HepG2 (cell line): ENCODE measurements around the gene OPRL1. TPM values are rescaled to one million over a fixed set of nuclear protein-coding genes. Genes with fewer than 3 reads are reported as not detected.

Source experiments
- AGO1 ChIP-seq: fragments of 200-400 bp; formaldehyde crosslinking; IDR thresholded peaks from 2 replicates; pipeline ENCODE4 v1.6.1; 2017; ENCODE audit warnings: mild to moderate bottlenecking, low read depth, low read length, moderate library complexity; ENCODE audit not compliant: poor library complexity, severe bottlenecking
- AKNA ChIP-seq: sonication (generic); formaldehyde crosslinking; IDR thresholded peaks from 2 replicates; pipeline ENCODE4 v1.4.0; 2020; ENCODE audit warnings: missing genetic modification reagents, borderline replicate concordance
- ATAD3A ChIP-seq: sonication (generic); formaldehyde crosslinking; IDR thresholded peaks from 2 replicates; pipeline ENCODE4 v1.4.0; 2020; ENCODE audit warnings: missing genetic modification reagents
- E2F5 ChIP-seq: sonication (generic); formaldehyde crosslinking; conservative IDR thresholded peaks from 2 replicates; pipeline ENCODE4 v1.4.0; 2020; ENCODE audit warnings: missing genetic modification reagents
- FOSL1 ChIP-seq: sonication (generic); formaldehyde crosslinking; IDR thresholded peaks from 2 replicates; pipeline ENCODE4 v1.9.0; 2021; ENCODE audit warnings: missing genetic modification reagents, borderline replicate concordance
- FOXJ3 ChIP-seq: sonication (generic); formaldehyde crosslinking; IDR thresholded peaks from 2 replicates; pipeline ENCODE4 v1.4.0; 2020; ENCODE audit warnings: missing genetic modification reagents, mild to moderate bottlenecking, borderline replicate concordance
- FOXM1 ChIP-seq: sonication (generic); formaldehyde crosslinking; IDR thresholded peaks from 2 replicates; pipeline ENCODE4 v1.5.0; 2020; ENCODE audit warnings: missing genetic modification reagents
- HMG20A ChIP-seq: IDR thresholded peaks from 2 replicates; pipeline ENCODE4 v1.6.1; 2016; ENCODE audit warnings: borderline replicate concordance
- HNF1B ChIP-seq: sonication (generic); formaldehyde crosslinking; IDR thresholded peaks from 2 replicates; pipeline ENCODE4 v1.5.1; 2020; ENCODE audit warnings: mild to moderate bottlenecking, moderate library complexity, missing genetic modification reagents
- MIER2 ChIP-seq: IDR thresholded peaks from 2 replicates; pipeline ENCODE4 v1.6.1; 2016; ENCODE audit warnings: missing biosample characterization, missing genetic modification reagents
- NFE2L1 ChIP-seq: sonication (generic); formaldehyde crosslinking; IDR thresholded peaks from 2 replicates; pipeline ENCODE4 v1.4.0; 2020; ENCODE audit warnings: missing genetic modification reagents, mild to moderate bottlenecking, borderline replicate concordance
- RARA ChIP-seq: IDR thresholded peaks from 2 replicates; pipeline ENCODE4 v1.6.1; 2016; ENCODE audit warnings: missing genetic modification reagents, missing compliant biosample characterization
- TFE3 ChIP-seq: IDR thresholded peaks from 2 replicates; pipeline ENCODE4 v1.6.1; 2016
- THAP11 ChIP-seq: IDR thresholded peaks from 2 replicates; pipeline ENCODE4 v1.6.1; 2016; ENCODE audit warnings: missing biosample characterization, missing genetic modification reagents
- ZNF501 ChIP-seq: sonication (generic); formaldehyde crosslinking; IDR thresholded peaks from 2 replicates; pipeline ENCODE4 v1.5.1; 2020; ENCODE audit warnings: mild to moderate bottlenecking, moderate library complexity, missing genetic modification reagents
- ZNF572 ChIP-seq: sonication (generic); formaldehyde crosslinking; IDR thresholded peaks from 2 replicates; pipeline ENCODE4 v1.5.1; 2020; ENCODE audit warnings: mild to moderate bottlenecking, missing genetic modification reagents
- ZNF703 ChIP-seq: sonication (generic); formaldehyde crosslinking; IDR thresholded peaks from 2 replicates; pipeline ENCODE4 v1.5.1; 2020; ENCODE audit warnings: missing genetic modification reagents, mild to moderate bottlenecking, moderate library complexity, borderline replicate concordance
- polyA plus RNA-seq, 8 experiments: library from polyadenylated mRNA; depleted of rRNA in 3 of 8; stranded (reverse) in 7 of 8; unstranded in 1 of 8; fragments of >200 nt; fragmentation: Illumina TruSeq in 4 of 8; extraction: Trizol in 4 of 8; gene quantifications; 2 replicates each; pipeline versions ENCODE4 v1.2.1 to v1.2.3, GENCODE V29; 2011 to 2016; ENCODE audit warnings: low read depth in 4 of 8, missing spikeins in 1 of 8, mixed read lengths in 1 of 8; ENCODE audit not compliant: insufficient read depth in 1 of 8
- total RNA-seq, 5 experiments: library from RNA; depleted of rRNA; stranded (reverse); fragments of >200 nt; fragmentation: Illumina TruSeq; extraction: Trizol; gene quantifications; 2 replicates each; pipeline ENCODE4 v1.2.3, GENCODE V29; 2016; ENCODE audit warnings: low read depth in 1 of 5
- TF ChIP-seq, protein P1 (sequence below): sonication (generic); formaldehyde crosslinking; IDR thresholded peaks from 2 replicates; pipeline ENCODE4 v1.5.0; 2020; ENCODE audit warnings: missing genetic modification reagents, mild to moderate bottlenecking, borderline replicate concordance
- TF ChIP-seq, protein P2 (sequence below): sonication (generic); formaldehyde crosslinking; IDR thresholded peaks from 2 replicates; pipeline ENCODE4 v1.8.0; 2022; ENCODE audit warnings: missing genetic modification reagents, mild to moderate bottlenecking, borderline replicate concordance

OPRL1 gene
- total and polyA plus RNA-seq, 2 of the 13 experiments (the other 11 are each of a cell fraction or from before 2014, with no cell fraction given): 0.35 to 0.71 TPM

DNA sequence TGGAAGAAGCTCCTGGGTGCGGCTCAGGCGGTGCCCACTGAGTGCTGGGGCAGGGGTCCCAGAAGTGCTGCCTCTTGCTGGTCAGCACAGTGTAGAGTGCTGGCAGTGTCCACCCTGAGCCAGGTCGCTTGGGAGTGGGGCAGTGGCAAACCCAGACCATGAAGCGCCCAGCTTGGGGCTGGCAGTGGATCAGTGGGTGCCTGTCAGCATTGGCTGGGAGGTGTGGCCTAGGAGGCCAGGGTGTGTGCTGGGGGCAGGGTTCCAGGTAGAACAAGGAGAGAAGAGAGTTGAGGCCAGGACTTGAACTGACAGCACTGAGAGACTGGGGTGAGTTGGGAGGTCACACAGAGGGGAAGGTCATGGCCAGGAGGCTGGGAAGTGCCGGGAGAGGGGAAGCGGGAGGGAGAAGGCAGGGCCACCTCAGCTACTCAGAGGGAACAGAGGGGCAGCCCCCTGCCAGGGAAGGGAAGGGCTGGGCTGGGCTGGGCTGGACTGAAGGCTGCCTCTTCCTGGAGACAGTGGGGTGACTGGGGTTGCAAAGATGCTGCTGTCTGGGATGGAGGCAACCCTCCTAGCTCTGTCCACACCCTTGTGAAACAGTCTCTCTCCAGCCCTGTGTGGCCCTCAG, 12.8 kb upstream of the OPRL1 start (continued):
- TF ChIP-seq, protein P1, sequence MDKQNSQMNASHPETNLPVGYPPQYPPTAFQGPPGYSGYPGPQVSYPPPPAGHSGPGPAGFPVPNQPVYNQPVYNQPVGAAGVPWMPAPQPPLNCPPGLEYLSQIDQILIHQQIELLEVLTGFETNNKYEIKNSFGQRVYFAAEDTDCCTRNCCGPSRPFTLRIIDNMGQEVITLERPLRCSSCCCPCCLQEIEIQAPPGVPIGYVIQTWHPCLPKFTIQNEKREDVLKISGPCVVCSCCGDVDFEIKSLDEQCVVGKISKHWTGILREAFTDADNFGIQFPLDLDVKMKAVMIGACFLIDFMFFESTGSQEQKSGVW: no peak
- no peak for TF ChIP-seq MIER2 (CRISPR knock-in tag)
- no peak for TF ChIP-seq FOSL1 (CRISPR knock-in tag)
- TF ChIP-seq ZNF572: peak; percentile 25; the same call in 1 of the 2 replicates
- TF ChIP-seq FOXM1 (CRISPR knock-in tag): no peak
- no peak for TF ChIP-seq AKNA (CRISPR knock-in tag)
- peak; percentile 64 for TF ChIP-seq AGO1
- TF ChIP-seq HNF1B (CRISPR knock-in tag): no peak
- TF ChIP-seq E2F5 (CRISPR knock-in tag): no peak
- TF ChIP-seq RARA (CRISPR knock-in tag): peak; percentile 60
- no peak for TF ChIP-seq FOXJ3 (CRISPR knock-in tag)
- no peak for TF ChIP-seq HMG20A (CRISPR knock-in tag)
- no peak for TF ChIP-seq ZNF703 (CRISPR knock-in tag)
- TF ChIP-seq NFE2L1 (CRISPR knock-in tag): no peak
- TF ChIP-seq TFE3 (CRISPR knock-in tag): no peak
- TF ChIP-seq ATAD3A (CRISPR knock-in tag): no peak
- TF ChIP-seq, protein P2, sequence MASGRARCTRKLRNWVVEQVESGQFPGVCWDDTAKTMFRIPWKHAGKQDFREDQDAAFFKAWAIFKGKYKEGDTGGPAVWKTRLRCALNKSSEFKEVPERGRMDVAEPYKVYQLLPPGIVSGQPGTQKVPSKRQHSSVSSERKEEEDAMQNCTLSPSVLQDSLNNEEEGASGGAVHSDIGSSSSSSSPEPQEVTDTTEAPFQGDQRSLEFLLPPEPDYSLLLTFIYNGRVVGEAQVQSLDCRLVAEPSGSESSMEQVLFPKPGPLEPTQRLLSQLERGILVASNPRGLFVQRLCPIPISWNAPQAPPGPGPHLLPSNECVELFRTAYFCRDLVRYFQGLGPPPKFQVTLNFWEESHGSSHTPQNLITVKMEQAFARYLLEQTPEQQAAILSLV (CRISPR knock-in tag): 0 out of 2 replicates have a peak, but pooled peaks have one; percentile 27
- TF ChIP-seq ZNF501 (CRISPR knock-in tag): 0 out of 2 replicates have a peak, but pooled peaks have one; percentile 55
- TF ChIP-seq THAP11 (CRISPR knock-in tag): no peak
